GM21786 (cell line): ENCODE data around the gene DYNC1I2.

Experiments used
- ATAC-seq: cut with Tn5 transposase; IDR thresholded peaks from one replicate; pipeline ENCODE4 v1.9.1; 2021; ENCODE audit not compliant: unreplicated experiment

The DYNC1I2 gene

DNA sequence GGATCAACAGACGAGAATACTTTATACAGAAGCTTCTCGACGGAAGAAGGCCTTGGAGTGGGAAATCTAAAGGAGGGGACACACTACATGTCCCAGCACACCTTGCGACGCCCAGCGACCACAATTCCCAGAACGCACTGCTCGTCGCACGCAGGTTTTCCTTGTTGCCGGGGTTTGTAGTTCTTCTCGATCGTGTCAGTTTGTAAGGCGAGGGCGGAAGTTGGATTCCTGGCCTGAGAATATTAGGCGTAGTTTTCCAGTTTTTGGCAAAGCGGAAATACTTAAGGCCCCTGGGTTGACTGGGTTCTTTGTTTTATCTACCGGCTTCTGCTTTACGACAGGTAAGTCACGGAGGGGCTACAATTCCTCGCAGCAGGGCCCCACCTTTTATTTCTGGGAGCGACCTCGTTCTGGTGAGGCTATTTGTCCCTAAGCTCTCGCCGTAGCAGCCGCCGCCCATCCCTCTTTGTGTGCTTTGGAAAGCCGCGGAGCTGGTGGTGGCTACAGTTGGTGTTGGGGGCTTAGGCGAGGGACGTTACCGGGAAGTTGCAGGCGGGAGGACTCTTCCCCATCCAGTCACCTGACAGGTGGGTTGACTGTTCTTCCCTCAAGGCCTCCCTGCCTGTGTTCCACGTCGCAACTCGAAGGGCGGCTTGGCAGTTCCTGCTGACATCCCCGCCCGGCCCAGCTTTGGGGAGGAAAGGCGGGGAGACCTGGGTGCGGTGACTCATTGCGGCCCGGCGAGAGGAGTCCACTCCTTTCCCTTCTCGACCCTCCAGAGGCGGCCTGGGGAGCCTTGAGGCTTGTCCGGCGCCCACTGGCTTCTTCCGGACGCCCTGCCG, at the start of gene DYNC1I2:
TSS of gene DYNC1I2 (plus strand) at position 183 of the 842 bp plus-strand sequence. CDS start 2,687 bp downstream, outside the sequence.
- ATAC-seq = peak; percentile 93

DNA sequence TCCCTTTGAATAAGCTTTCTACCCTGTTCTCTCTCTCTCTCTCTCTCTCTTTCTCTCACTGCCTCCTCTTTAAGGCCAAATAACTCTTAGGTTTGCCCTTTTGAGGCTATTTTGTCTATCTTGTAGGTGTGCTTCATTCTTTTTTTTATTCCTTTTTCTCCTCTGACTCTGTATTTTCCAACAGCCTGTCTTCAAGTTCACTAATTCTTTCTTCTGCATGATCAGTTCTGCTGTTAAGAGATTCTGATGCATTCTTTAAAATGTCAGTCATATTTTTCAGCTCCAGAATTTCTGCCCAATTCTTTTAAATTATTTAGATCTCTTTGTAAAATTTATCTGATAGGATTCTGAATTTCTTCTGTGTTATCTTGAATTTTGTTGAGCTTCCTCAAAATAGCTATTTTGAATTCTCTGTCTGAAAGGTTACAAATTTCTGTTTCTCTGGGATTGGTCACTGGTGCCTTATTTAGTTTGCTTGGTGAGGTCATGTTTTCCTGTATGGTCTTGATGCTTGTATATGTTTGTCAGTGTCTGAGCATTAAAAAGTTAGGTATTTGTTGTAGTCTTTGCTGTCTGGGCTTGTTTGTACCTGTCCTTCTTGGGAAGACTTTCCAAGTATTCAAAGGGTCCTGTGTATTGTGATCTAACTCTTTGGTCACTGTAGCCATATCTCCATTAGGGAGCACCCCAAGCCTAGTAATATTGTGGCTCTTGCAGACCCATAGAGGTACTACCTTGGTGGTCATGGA, 35.4 kb upstream of the DYNC1I2 start:
- ATAC-seq = no peak

DNA sequence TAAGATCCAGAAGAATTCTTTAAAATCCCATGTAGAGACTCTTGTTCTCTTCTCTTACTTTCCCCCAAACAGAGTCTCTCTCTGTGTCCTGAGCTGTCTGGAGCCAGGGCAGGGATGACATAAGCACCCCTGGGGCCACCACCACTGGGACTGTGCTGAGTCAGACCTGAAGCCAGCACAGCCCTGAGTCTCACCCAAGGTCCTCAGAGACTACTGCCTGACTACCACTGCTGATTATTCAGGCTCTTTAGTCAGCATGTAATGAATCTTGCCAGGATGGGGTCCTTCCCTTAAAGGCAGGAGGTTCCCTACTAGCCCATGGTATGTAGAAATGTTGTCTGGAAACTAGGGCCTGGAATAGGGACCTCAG, 34.9 kb upstream of the DYNC1I2 start:
- ATAC-seq = peak; percentile 79

DNA sequence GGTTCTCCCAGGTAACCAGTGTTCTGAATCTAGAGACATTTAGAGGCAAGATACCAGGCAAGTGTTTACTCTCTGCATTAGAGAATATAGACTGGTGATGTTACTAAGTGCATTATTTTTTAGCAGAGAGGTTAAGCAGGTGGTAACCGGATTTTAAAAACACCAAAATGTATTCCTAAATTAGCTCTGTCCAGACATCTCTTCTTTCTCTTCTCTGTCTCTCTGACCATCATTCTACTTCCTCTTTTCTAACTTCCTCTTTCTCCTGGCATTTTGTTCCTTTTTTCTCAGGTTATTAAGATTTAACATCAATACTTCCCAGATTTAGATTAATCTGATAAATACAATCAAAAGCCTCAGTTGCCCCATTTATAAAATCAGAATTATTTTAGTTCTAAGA, 31.7 kb upstream of the DYNC1I2 start:
- peak; percentile 65 for ATAC-seq

DNA sequence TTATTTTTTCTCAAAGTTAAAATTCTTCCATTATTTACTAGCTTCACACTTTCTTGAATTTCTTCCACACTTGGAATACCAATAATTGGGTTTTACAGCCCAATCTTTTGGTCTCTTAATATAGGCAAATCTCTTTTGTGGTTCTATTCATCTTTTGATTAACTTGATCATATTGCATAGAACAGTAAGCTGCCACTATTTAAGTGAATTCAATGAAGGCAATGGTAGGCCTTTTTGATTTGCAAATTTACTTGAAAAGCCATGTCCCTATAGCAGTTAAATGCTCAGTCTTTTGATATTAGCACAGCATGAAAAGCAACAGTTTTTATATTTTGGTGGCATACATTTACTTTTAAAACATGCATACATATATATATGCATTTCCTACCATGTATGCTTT, 20.2 kb upstream of the DYNC1I2 start:
- no peak for ATAC-seq

DNA sequence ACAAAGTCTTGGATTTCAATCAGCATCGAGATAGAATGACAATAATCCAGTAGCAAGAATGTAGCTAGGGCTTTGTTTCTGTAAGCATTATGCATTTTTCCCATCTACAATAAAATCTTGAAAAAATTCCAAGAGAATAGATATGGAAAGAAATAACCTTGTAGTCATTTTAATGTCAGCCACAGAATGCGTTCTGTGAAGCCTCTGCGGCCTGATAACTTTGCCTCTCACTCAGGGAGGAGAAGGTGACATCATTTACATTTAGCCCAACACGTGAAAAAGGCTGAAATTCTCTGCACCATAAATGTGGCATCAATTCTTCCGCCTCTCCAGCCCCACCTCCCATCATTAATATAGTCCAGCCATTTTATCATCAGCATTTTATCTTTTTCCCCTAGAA, 19.1 kb upstream of the DYNC1I2 start:
- no peak for ATAC-seq

DNA sequence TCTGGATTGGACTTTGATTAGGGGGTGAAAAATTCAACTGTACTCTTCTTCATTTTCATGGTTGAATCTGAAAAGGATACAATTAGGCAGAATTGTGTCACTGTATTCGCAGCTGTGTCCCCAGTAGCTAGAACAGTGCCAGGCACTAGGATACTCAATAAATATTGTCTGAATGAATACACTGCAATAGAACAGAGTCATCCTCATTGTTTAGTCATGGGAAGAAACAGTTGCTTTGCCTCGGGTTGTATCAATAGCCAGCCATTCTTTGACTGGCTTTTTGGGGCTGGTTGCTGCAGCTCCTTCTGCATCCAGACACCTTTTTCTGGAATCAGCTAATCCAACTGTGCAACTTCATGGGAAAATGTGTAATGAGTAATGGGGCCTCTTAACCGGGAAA, 18.1 kb upstream of the DYNC1I2 start:
- no peak for ATAC-seq

DNA sequence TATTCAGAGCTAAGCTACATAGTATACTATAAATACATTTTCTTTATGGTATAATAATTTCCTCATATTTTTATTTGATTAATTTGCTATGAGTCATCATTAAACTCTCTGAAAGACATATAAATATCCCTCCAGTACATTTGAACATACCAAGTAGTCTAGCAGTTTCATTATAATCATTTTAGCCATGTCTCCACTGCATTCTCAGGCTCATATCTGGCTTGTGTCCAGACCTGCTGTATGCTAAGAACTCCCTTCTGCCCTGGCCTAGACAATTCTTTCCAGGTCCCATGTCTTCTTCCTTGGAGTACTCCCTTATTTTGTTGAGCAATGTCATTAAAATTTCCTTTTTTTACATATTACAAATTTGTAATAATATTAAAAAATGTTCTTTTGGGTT, 16.6 kb upstream of the DYNC1I2 start:
- no peak for ATAC-seq

DNA sequence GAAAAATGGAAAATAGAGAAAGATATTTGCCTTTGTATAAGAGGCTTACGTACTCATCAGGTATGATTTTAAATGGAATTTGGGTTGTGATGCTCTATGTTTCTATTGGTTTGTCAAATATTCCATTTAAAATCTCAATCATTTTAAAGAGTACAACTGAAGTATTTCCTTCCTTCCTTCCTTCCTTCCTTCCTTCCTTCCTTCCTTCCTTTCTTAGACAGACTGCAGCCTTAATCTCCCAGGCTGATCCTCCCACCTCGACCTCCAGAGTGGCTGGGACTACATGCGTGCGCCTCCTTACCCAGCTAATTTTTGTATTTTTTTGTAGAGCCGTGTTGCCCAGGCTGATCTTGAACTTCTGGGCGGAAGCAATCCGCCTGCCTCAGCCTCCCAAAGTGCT, 15.4 kb upstream of the DYNC1I2 start:
- ATAC-seq = no peak

DNA sequence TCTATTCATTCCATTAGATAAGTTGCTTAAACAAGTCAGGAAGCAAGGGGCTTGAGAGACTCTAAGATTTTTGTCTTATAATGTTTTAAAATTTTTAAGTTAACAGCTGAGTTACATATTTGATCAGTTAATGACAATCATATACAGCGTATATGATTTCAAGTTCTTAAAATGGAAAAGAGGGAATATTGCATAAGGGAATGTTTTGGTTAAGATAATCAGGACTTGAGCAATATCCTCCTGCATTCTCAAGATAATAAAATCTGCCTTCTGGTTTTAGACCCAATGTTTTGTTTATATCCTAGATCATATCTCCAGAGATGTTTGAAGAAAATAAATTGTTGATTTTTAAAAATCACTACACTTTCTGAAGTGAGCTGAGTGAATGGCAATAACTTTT, 13.4 kb upstream of the DYNC1I2 start:
- no peak for ATAC-seq

DNA sequence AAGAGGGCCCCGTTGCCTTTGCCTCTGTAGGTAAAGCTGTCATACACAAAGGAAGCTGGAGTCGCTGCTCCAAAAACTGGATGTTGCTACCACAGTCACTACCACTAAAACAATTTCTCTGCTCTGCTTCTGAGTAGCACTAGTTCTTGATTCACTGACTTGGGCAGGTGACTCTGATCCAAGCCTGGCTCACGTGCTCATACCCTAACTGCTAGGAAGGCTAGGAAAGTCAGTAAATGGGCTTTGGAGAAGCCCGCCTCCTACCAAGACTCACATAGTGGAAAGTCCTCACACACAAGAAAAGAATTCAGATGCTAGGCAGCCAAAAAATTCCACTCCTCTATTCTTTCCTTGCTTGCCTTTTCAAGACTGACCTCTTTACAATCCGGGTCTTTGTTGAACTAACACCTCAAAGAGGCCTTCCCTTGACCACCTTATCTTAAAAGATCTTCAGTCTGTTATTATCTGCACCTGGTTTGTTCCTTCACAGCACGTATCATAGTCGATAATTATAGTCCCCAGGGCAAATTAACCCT, 11.4 kb upstream of the DYNC1I2 start:
- ATAC-seq = no peak

DNA sequence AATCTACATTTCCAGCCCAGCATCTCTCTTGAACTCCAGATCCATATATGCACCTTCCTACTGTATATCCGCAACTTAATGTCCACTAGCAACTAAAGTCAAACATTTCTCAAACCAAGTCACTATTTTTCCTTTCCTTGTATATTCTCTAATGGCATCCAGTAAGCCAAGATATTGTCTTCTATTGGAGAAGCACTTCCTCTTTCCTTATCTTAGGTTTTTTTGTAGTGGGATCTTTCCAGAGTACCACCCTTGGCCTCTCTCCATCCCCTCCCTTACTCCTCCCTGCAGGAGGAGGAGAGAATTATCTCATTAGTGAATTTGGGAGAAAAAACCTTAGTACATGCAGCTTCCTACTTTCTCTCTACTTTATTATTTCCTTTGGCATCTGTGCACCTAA, 8.7 kb upstream of the DYNC1I2 start:
- no peak for ATAC-seq

DNA sequence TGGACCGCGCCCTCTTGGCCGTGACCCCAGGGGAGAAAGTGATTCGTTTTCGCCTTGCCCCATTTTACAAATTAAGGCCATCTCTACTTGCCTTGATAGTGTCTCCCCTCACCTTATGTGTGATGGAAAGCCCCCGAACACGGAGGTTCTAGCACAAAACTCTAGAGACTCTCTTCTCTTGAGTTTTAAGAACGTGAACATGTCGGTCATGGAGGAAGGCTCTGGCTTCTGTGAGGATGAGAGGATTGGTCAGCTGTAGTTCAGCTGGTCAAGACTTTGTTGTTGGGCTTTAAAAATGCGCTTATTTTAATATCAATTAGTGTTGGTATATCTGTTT, 828 bp downstream of the DYNC1I2 start:
- peak; percentile 16 for ATAC-seq

DNA sequence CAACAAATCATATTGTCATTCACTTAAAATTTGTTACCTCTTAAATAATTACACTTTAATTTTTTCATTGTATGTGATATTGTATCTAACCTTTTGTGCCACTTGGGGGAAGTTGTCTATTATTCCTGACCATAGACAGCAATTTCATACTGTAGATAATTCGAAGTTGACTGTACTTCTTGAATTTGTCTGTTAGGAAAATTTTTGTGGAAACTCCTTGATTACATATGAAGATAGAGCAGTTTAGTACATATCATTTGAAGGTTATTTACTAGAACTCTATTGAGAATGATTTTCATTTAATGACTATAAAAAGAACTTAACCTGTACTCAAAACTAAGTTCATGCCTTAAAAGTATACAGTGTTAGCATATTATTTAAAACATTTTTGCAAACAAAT, 5.1 kb downstream of the DYNC1I2 start:
- ATAC-seq = no peak

DNA sequence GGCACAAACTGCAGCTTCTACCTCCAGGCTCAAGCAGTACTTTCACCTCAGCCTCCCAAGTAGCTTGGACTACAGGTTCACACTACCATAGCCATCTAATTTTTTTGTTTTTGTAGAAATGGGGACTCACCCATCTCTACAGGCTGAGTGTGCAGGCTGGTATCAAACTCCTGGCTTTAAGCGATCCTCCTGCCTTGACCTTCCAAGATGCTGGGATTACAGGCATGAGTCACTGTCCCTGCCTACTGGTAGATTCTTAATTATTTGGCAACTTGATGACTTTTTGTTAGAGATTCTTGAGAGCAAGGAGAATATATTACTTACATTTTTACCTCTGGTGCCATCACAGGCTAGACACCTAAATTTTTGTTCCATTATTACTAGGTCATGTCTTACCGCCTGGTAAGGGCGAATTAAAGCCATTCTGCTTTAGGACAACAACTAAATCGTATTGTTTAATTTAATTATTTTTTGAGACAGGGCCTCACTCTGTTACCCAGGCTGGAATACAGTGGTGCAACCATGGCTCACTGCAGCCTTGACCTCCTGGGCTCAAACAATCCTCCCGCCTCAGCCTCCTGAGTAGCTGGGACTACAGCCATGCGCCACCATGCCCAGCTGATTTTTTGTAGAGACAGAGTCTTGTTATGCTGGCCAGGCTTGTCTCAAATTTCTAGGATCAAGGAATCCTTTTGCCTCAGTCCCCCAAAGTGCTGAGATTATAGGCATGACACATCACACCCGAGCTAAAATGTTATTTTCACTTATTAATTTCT, 15.7 kb downstream of the DYNC1I2 start:
- ATAC-seq = no peak

DNA sequence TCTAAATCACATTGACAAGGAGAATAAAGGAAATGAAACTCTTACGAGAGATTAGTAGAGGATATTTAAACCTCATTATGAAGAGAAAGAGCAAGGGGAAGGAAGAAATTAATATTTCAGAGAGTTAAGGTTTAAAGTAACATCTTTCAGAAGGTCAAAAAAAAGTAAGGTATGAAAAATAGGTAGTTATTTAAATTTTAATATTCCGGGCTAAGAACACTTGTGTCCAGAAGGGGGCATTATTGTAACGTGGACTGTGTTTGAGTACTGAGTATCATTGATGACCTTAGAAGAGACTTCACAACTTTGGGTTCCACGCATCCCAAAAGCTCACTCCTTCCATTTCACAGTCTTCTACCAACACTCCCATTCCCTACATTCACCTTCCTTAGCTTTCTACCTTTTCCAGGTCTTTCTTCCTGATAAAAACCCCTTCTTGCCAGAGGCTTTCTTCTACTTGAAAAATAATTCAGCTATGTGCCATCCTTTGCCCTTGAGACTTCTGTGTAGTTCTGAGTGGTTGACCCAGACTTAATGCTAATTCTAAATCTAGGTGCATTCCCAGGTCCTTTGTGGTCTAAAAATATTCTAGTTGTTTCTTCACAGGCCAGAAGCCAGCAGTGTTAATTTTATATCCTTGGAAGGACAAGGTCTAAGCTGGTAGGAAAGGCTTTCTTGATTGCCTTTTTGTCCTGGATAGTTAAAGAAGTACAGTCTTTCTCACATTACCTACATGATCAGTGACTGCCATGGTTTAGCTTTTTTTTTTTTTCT, 16.5 kb downstream of the DYNC1I2 start:
- no peak for ATAC-seq

DNA sequence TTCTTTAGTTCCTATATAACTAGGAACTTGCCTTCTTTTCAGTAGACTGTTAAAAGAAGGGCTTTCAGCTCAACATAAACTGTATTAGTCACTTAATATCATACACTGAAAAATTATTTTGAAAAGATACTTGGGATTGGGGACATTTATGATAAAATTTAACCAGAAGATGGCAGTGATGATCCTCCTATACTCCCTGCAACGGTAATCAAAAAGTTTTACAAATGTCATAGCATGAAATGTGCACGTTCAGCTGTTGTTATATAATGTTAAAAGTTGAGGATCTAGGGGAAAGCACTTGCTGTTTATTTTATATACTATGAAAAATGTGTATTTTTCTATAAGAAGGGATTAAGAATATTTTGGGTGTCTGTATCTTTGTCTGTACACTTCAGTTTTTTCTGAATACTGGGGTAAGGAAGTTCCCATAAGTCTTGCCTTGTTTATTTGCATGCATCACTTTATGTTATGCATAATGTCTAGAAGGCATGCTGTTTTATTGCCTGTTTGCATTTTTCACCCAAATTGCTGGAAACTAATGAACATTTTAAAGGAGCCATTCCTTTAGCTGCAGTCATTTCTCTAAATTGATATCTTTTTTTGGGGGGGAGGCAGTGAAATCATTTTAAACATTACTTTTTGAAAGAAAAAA, 19.0 kb downstream of the DYNC1I2 start:
- no peak for ATAC-seq

DNA sequence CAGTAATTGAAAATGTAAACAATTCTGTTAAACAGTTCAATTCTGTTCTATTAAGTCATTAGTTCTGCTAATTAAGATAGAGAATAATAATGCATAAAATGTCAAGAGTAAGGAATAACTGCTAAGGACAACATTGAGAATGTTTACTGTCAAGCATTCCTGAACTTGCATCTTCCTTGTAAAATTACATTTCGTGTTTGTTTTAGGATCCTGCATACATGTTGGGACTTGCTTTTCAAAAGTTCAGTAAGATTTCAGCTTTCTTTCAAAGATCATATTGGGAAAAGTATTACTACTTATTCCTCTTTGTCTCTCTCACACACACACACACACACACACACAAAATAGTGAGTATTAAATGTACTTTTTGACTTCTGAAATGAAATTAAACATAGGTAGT, 20.5 kb downstream of the DYNC1I2 start:
- no peak for ATAC-seq

DNA sequence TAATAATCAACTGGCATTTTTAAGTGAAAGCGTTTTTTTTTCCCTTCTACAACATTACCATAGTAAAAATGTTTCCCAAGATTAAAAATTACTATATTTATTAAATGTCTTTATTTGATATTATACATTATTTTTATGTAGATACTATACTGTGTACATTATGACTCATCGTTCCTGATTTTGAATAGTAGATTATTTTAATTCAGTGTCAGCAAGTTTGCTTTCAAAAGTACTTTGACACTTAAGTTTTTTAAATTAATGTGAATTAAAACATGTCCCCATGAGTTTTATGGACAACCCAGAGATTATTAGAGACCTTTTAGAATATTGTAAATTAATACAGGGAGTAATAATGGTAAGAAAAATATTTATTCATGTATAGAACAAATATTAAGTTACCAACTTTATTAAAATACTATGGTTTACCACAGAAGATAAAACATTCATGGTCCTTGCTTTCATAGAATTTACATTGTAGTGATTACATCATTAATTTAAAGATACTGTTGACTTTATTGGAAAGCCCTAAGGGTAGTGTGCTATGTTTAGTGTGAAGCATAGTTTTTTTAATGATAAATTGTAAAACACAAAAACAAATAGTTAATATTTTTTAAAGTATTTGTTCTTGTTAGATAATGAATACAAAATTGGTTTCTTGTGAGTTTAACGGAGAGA, 21.9 kb downstream of the DYNC1I2 start:
- ATAC-seq = no peak

DNA sequence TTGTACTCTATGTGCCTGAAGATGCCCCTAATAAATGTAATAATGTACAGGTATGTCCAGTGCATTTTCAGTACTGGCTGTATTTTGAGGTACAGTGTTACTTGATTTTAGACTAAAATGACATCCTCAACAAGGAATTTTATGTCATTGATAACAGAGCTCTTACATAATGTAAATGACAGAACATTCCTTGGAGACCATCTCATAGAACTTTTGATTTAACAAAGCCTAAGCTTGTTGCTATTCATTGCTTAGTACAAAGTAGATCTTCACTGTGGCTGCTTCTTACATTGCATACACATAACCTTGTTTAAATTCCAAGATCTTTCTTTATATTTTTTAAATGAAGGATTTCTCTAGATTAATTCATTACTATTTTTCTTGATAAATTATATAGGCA, 24.1 kb downstream of the DYNC1I2 start:
- ATAC-seq = no peak
